Calu3 (cell line): ENCODE data around the gene PDZD8. TPM values are rescaled to one million over a fixed set of nuclear protein-coding genes. Genes with fewer than 3 reads are reported as not detected.

Experiments
- BruUV-seq: library from RNA; stranded (reverse); fragments of 400-500 nt; replicated peaks from 2 replicates; lab custom pipeline; 2021; lab: Mats Ljungman, UMichigan
- CTCF ChIA-PET: fragments of 300-600 bp; sonication (Branson Sonifier 250); formaldehyde crosslinking; loops from one replicate; lab custom pipeline; 2022; ENCODE audit warnings: antibody characterized with exemption; lab: Charles Lee
- DNase-seq: peaks from one replicate; pipeline ENCODE4 v3.0.0; 2022
- H3K27ac Mint-ChIP-seq: one replicate; pipeline ENCODE4 v1.8.0; 2022; ENCODE audit warnings: mixed read lengths; ENCODE audit not compliant: unreplicated experiment
- H3K27me3 Mint-ChIP-seq: one replicate; pipeline ENCODE4 v1.8.0; 2022; ENCODE audit warnings: mixed read lengths; ENCODE audit not compliant: unreplicated experiment
- H3K36me3 Mint-ChIP-seq: one replicate; pipeline ENCODE4 v1.8.0; 2022; ENCODE audit warnings: mild to moderate bottlenecking, moderate library complexity, mixed read lengths; ENCODE audit not compliant: insufficient read depth, unreplicated experiment
- H3K4me1 Mint-ChIP-seq: one replicate; pipeline ENCODE4 v1.8.0; 2022; ENCODE audit warnings: mild to moderate bottlenecking, low read depth, mixed read lengths; ENCODE audit not compliant: unreplicated experiment
- H3K4me3 Mint-ChIP-seq: one replicate; pipeline ENCODE4 v1.8.0; 2022; ENCODE audit warnings: mild to moderate bottlenecking, low read depth, moderate library complexity, mixed read lengths; ENCODE audit not compliant: unreplicated experiment
- H3K9me3 Mint-ChIP-seq: one replicate; pipeline ENCODE4 v1.8.0; 2022; ENCODE audit warnings: low read depth, mixed read lengths; ENCODE audit not compliant: unreplicated experiment
- CTCF ChIP-seq: fragments of 200-600 bp; IDR thresholded peaks from one replicate; pipeline ENCODE4 v1.8.0; 2022; ENCODE audit warnings: antibody characterized with exemption; ENCODE audit not compliant: unreplicated experiment
- intact Hi-C: fragments of 100-400 bp; cut with micrococcal nuclease; formaldehyde crosslinking; loops from one replicate; pipeline ENCODE4 v1.10.0; 2022; ENCODE audit not compliant: unreplicated experiment
- total RNA-seq: library from RNA; stranded (reverse); gene quantifications from 2 replicates; pipeline ENCODE4 v1.2.3, GENCODE V29; 2022

Gene PDZD8
- total RNA-seq, 1 experiment from 2014 or later, result 45.0 TPM

GRCh38 chr10:117259279-117259678 lies 116.0 kb downstream of the PDZD8 start:
- Mint-ChIP-seq H3K4me1 (no peaks in the 10 kb centered on the region), H3K27ac (no peak overlapping the region), H3K36me3 (no peaks in the 10 kb centered on the region), H3K9me3 (no peaks in the 10 kb centered on the region), H3K27me3 (peaks cover 42% of the 10 kb centered on the region), H3K4me3 (no peak overlapping the region)
- no peak for TF ChIP-seq CTCF
- intact Hi-C loops, result no loop called here
- CTCF ChIA-PET, result no interaction called here
- no TSS peak for BruUV-seq
- no peak for DNase-seq

DNA sequence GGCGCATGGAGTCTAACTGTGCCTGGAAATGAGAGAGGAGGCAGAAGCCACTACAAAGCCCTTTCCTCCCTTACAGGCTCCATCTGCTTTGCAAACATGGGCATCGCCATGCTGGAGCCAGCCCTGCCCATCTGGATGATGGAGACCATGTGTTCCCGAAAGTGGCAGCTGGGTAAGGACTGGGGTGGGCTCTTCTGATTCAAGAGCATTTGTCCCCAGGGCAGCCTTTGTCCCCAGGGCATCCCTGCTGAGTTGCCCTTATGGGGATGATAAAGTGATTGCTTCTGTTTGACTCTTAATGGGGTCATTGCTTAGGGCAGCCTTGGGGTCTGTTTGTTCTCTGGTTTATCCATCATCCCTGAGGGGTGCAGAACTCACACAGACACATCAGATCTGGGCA lies 117.5 kb downstream of the PDZD8 start:
- Mint-ChIP-seq H3K27me3 (peaks cover 58% of the 10 kb centered on the region), H3K27ac (no peak overlapping the region), H3K9me3 (no peaks in the 10 kb centered on the region), H3K4me1 (no peaks in the 10 kb centered on the region), H3K36me3 (no peaks in the 10 kb centered on the region), H3K4me3 (no peak overlapping the region)
- no TSS peak for BruUV-seq
- intact Hi-C loops, result no loop called here
- TF ChIP-seq CTCF, result no peak
- CTCF ChIA-PET, result no interaction called here
- no peak for DNase-seq

- Mint-ChIP-seq H3K9me3 (no peaks in the 10 kb centered on the region), H3K27ac (no peak overlapping the region), H3K27me3 (peaks cover 63% of the 10 kb centered on the region), H3K4me1 (no peaks in the 10 kb centered on the region), H3K4me3 (no peak overlapping the region), H3K36me3 (no peaks in the 10 kb centered on the region)
- intact Hi-C loops, result no loop called here
- no peak for DNase-seq
- TF ChIP-seq CTCF, result no peak
- BruUV-seq, result no TSS peak
- CTCF ChIA-PET, result no interaction called here
These were observed 118.3 kb downstream of the PDZD8 start for GRCh38 chr10:117256910-117257309.

DNA sequence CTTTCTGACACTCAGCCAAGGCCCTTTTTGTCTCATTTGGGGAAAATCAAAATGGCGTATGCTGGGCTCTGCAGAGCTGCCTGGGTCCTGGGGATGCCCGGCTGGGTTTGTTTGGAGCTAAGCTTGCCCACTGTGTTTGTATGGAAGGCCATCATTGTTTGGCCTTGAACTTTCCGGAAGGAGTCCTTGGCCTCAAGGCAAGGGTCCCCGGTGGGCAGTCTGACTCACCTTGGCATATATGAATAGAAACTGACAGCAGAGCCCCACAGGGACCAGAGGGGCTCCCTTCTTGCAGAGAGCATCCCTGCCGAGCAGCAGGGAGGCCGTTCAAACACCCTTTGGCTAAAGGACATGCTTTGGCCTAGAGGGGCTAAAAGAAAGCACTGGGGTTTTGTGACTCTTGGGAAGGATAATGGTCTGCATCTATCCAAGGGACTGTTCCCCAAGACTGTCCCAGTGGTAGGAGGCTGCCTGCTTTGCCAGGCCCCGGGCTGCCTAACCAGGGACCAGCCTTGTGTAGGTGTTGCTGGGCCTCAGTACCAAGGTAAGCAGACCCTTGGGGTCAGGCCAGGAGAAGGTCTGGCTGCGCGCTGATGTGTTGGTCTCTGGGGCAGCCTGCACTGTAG lies 119.3 kb downstream of the PDZD8 start:
- no peak overlapping the region for H3K27ac Mint-ChIP-seq
- TF ChIP-seq CTCF, result no peak
- H3K27me3 Mint-ChIP-seq, result peaks cover 63% of the 10 kb centered on the region
- DNase-seq, result no peak
- H3K4me1 Mint-ChIP-seq, result no peaks in the 10 kb centered on the region
- intact Hi-C loops, result no loop called here
- no peak overlapping the region for H3K4me3 Mint-ChIP-seq
- H3K9me3 Mint-ChIP-seq, result no peaks in the 10 kb centered on the region
- CTCF ChIA-PET, result no interaction called here
- BruUV-seq, result no TSS peak
- no peaks in the 10 kb centered on the region for H3K36me3 Mint-ChIP-seq
